Measurements from ENCODE around the gene IQSEC3. TPM values are rescaled to one million over a fixed set of nuclear protein-coding genes. Genes with fewer than 3 reads are reported as not detected.
A peak's percentile ranks its signal among the peaks of the same experiment; 100 is the strongest.
"Not testable (repeated sequence)": the region's sequence is repeated elsewhere in the genome, so short reads cannot be mapped to it uniquely, and the experiment has no call there.

IQSEC3 gene
- polyA plus RNA-seq, 1 donor, result 2.7 TPM

GRCh38 chr12:52902-53734 is 13.4 kb upstream of the IQSEC3 start:
- H3K4me1 ChIP-seq (ENCODE audit: control insufficient read depth, insufficient read depth, low read length); H3K36me3 ChIP-seq (ENCODE audit: control insufficient read depth, insufficient read depth, low read length); H3K9me3 ChIP-seq (ENCODE audit: control insufficient read depth, low read depth, low read length); DNase-seq; H3K27ac ChIP-seq (ENCODE audit: low read length); H3K4me3 ChIP-seq (ENCODE audit: low read length): not testable (repeated sequence)
- 88% methylated on average over 1 of the region's 4 CpGs for WGBS (ENCODE audit: insufficient coverage, low lambda C conversion rate)
- H3K27me3 ChIP-seq (ENCODE audit: control insufficient read depth, insufficient read depth, low read length), result peaks cover 32% of the 10 kb centered on the region

GRCh38 chr12:53735-54730 is 12.5 kb upstream of the IQSEC3 start:
- no peaks in the 10 kb centered on the region for H3K4me1 ChIP-seq (ENCODE audit: control insufficient read depth, insufficient read depth, low read length)
- no peaks in the 10 kb centered on the region for H3K36me3 ChIP-seq (ENCODE audit: control insufficient read depth, insufficient read depth, low read length)
- H3K27ac ChIP-seq (ENCODE audit: low read length), result no peak overlapping the region
- H3K27me3 ChIP-seq (ENCODE audit: control insufficient read depth, insufficient read depth, low read length), result peaks cover 32% of the 10 kb centered on the region
- WGBS (ENCODE audit: insufficient coverage, low lambda C conversion rate), result no CpG with 5 or more reads among the region's 4 CpGs
- H3K4me3 ChIP-seq (ENCODE audit: low read length), result no peak overlapping the region
- no peaks in the 10 kb centered on the region for H3K9me3 ChIP-seq (ENCODE audit: control insufficient read depth, low read depth, low read length)
- DNase-seq, result no peak

- DNase-seq, result no peak
- Histone ChIP-seq H3K36me3 (ENCODE audit: control insufficient read depth, insufficient read depth, low read length) (no peaks in the 10 kb centered on the region), H3K9me3 (ENCODE audit: control insufficient read depth, low read depth, low read length) (no peaks in the 10 kb centered on the region), H3K4me1 (ENCODE audit: control insufficient read depth, insufficient read depth, low read length) (no peaks in the 10 kb centered on the region), H3K27me3 (ENCODE audit: control insufficient read depth, insufficient read depth, low read length) (peaks cover 32% of the 10 kb centered on the region), H3K4me3 (ENCODE audit: low read length) (no peak overlapping the region), H3K27ac (ENCODE audit: low read length) (no peak overlapping the region)
- WGBS (ENCODE audit: insufficient coverage, low lambda C conversion rate), result 42% methylated on average over 2 of the region's 13 CpGs
These were observed 11.6 kb upstream of the IQSEC3 start for GRCh38 chr12:54750-55535.

- Histone ChIP-seq H3K4me1 (ENCODE audit: control insufficient read depth, insufficient read depth, low read length) (no peaks in the 10 kb centered on the region), H3K27ac (ENCODE audit: low read length) (no peak overlapping the region), H3K27me3 (ENCODE audit: control insufficient read depth, insufficient read depth, low read length) (peaks cover 32% of the 10 kb centered on the region), H3K9me3 (ENCODE audit: control insufficient read depth, low read depth, low read length) (peaks cover 2% of the 10 kb centered on the region), H3K4me3 (ENCODE audit: low read length) (no peak overlapping the region), H3K36me3 (ENCODE audit: control insufficient read depth, insufficient read depth, low read length) (no peaks in the 10 kb centered on the region)
- no peak for DNase-seq
- 82% methylated on average over 3 of the region's 7 CpGs for WGBS (ENCODE audit: insufficient coverage, low lambda C conversion rate)
These were observed 9.8 kb upstream of the IQSEC3 start for GRCh38 chr12:56683-57346.

GRCh38 chr12:57539-57938 is 9.0 kb upstream of the IQSEC3 start:
- H3K27me3 ChIP-seq (ENCODE audit: control insufficient read depth, insufficient read depth, low read length), result peaks cover 32% of the 10 kb centered on the region

DNA sequence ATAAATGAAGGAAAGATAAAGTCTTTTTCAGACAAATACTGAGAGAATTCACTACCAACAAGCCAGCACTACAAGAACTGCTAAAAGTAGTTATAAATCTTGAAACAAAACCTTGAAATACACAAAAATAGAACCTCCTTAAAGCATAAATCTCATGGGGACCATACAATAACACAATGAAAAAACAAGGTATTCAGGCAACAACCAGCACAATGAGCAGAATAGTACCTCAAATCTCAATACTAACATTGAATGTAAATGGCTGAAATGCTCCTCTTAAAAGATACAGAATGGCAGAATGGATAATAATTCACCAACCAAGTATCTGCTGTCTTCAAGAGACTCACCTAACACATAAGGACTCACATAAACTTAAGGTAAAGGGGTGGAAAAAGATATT is 7.7 kb upstream of the IQSEC3 start:
- peaks cover 27% of the 10 kb centered on the region for H3K27me3 ChIP-seq (ENCODE audit: control insufficient read depth, insufficient read depth, low read length)
- H3K36me3 ChIP-seq (ENCODE audit: control insufficient read depth, insufficient read depth, low read length), result no peaks in the 10 kb centered on the region
- H3K27ac ChIP-seq (ENCODE audit: low read length), result no peak overlapping the region
- no peak overlapping the region for H3K4me3 ChIP-seq (ENCODE audit: low read length)
- DNase-seq, result no peak
- peaks cover 3% of the 10 kb centered on the region for H3K9me3 ChIP-seq (ENCODE audit: control insufficient read depth, low read depth, low read length)
- no peaks in the 10 kb centered on the region for H3K4me1 ChIP-seq (ENCODE audit: control insufficient read depth, insufficient read depth, low read length)

More at GRCh38 chr12:57539-57938, 9.0 kb upstream of the IQSEC3 start:
- no peaks in the 10 kb centered on the region for H3K4me1 ChIP-seq (ENCODE audit: control insufficient read depth, insufficient read depth, low read length)
- no peaks in the 10 kb centered on the region for H3K36me3 ChIP-seq (ENCODE audit: control insufficient read depth, insufficient read depth, low read length)
- H3K4me3 ChIP-seq (ENCODE audit: low read length), result no peak overlapping the region
- no peak overlapping the region for H3K27ac ChIP-seq (ENCODE audit: low read length)
- peaks cover 3% of the 10 kb centered on the region for H3K9me3 ChIP-seq (ENCODE audit: control insufficient read depth, low read depth, low read length)
- 100% methylated on average over 2 of the region's 7 CpGs for WGBS (ENCODE audit: insufficient coverage, low lambda C conversion rate)
- no peak for DNase-seq

DNA sequence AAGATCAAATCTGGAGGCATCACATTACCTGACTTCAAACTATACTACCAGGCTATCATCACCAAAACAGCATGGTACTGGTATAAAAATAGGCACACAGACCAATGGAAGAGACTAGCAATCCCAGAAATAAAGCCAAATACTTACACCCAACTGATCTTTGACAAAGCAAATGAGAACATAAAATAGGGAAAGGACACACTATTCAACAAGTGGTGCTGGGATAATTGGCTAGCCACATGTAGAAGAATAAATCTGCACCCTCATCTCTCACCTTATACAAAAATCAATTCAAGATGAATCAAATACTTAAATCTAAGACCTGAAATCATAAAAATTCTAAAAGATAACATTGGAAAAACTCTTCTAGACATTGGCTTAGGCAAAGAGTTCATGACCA is 4.7 kb upstream of the IQSEC3 start:
- not testable (repeated sequence) for H3K4me1 ChIP-seq (ENCODE audit: control insufficient read depth, insufficient read depth, low read length); DNase-seq; H3K27ac ChIP-seq (ENCODE audit: low read length); H3K36me3 ChIP-seq (ENCODE audit: control insufficient read depth, insufficient read depth, low read length); H3K4me3 ChIP-seq (ENCODE audit: low read length); H3K9me3 ChIP-seq (ENCODE audit: control insufficient read depth, low read depth, low read length)
- H3K27me3 ChIP-seq (ENCODE audit: control insufficient read depth, insufficient read depth, low read length), result peaks cover 11% of the 10 kb centered on the region

DNA sequence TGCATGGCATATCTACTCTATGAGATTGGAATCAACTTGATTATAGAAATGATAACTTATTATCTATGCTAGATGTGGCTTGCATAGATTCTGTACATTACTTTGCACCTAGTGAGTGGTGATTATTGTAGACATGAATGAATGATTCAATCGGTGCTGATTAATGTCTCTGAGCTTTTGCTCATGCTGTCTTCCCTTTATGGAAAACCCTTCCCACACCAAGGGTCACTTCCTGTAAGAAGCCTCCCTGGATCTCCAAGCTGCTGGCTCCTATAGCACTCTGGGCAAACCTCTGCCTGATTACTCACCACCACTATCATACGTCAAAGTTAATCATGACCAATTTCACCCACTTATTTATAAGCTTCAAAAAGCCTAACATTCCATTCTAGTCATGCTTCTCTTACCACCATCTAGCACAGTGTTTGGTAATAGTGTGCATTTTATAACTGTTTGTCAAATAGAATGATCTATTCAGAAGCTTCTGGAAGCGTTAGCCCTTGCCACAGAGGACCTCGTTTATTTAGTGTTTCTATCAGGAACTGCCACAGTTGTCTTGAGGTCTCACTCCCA is 990 bp upstream of the IQSEC3 start:
- not testable (repeated sequence) for DNase-seq; H3K4me3 ChIP-seq (ENCODE audit: low read length); H3K4me1 ChIP-seq (ENCODE audit: control insufficient read depth, insufficient read depth, low read length); H3K27ac ChIP-seq (ENCODE audit: low read length); H3K9me3 ChIP-seq (ENCODE audit: control insufficient read depth, low read depth, low read length); H3K27me3 ChIP-seq (ENCODE audit: control insufficient read depth, insufficient read depth, low read length); H3K36me3 ChIP-seq (ENCODE audit: control insufficient read depth, insufficient read depth, low read length)
- no CpG with 5 or more reads among the region's 4 CpGs for WGBS (ENCODE audit: insufficient coverage, low lambda C conversion rate)

DNA sequence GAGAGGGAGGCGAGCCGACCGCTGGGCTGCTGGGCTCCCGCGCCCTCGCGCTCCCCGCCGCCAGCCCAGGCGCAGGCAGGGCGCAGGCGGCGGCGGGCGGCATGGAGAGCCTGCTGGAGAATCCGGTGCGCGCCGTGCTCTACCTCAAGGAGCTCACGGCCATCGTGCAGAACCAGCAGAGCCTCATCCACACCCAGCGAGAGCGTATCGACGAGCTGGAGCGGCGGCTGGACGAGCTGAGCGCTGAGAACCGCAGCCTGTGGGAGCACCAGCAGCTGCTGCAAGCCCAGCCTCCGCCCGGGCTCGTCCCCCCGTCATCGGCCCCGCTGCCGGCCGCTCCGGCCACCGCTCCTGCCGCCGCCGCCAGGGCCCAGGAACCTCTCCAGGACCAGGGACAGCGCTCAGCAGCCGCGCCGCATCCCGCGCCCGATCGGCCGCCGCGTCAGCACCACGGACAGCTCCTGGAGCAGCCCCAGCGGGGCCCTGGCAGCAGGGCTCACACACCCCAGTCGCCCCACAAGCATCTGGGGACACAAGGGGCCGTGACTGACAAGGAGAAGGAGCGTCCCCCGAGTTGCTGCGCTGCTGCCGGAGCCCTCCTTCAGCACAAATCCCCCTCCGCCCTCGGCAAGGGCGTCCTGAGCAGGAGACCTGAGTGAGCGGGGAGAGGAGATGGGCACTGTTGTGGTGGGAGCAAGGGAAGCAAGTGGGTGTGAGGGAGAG is 376 bp downstream of the IQSEC3 start:
- DNase-seq, result peak in 1 of 2 donors; percentile 40
- H3K27ac ChIP-seq (ENCODE audit: low read length), result not testable (repeated sequence)
- no CpG with 5 or more reads among the region's 66 CpGs for WGBS (ENCODE audit: insufficient coverage, low lambda C conversion rate)

More for the DNA sequence above, 376 bp downstream of the IQSEC3 start:
- not testable (repeated sequence) for H3K9me3 ChIP-seq (ENCODE audit: control insufficient read depth, low read depth, low read length); H3K4me1 ChIP-seq (ENCODE audit: control insufficient read depth, insufficient read depth, low read length); H3K36me3 ChIP-seq (ENCODE audit: control insufficient read depth, insufficient read depth, low read length); H3K27me3 ChIP-seq (ENCODE audit: control insufficient read depth, insufficient read depth, low read length); H3K4me3 ChIP-seq (ENCODE audit: low read length)
